Bone marrow (tissue), 2 donors: ENCODE measurements around the gene C1QTNF9.
"Not testable (repeated sequence)": the region's sequence is repeated elsewhere in the genome, so short reads cannot be mapped to it uniquely, and the experiment has no call there.

Experiments
- DNase-seq, 2 donors: peaks; one replicate each; lab custom pipeline; 2025; lab: John Stamatoyannopoulos, UW

C1QTNF9 gene

DNA sequence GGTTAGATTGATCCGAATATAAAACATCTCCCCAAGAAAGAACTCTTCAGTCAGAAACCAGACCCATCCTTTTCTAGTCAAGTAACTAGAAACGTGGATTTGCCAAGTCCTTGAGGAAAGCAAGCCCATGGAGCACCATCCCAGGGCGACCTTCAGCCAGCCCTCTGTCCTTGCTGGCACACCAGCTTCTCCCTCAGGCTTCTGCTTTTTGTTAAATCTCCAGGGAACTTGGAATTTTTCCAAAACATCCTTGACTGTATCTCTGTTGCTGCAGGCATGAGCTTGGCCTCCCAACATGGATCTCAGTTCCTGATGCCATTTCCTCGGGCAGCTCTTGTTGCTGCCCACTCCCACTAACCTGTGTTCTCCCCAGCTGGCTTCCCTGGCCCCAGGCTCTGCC is 27.1 kb upstream of the C1QTNF9 start:
- no peak for DNase-seq

DNA sequence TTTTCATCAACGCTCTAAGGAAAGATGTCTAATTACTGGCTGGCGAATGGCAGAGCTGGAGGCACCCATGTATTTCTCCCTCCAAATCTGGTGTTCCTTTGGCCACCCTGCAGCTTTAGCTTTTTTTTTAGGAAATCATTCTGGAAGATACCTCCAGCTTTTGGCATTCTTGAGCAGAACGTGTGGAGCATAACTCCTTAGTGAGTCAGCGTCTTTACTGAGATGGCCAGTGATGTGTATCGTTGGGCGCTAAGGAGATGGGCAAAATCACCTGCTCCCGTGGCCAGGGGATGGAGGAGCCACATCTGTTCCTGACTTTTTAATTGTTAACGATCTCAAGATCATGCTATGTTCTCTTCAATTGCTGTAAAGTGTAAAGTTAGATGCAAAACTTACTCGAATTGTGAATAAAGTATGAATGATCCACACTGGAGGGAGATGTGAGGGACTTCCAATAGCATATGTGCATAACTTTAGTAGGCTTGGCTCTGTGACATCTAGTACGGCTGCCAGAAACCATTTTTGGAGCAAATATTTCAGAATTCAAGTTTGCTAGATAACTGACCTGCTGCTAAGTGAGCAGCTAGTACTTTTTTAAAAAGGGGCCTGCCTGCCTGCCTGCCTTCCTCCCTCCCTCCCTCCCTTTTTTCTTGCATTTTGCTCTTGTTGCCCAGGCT is 24.4 kb upstream of the C1QTNF9 start:
- DNase-seq, result no peak

DNA sequence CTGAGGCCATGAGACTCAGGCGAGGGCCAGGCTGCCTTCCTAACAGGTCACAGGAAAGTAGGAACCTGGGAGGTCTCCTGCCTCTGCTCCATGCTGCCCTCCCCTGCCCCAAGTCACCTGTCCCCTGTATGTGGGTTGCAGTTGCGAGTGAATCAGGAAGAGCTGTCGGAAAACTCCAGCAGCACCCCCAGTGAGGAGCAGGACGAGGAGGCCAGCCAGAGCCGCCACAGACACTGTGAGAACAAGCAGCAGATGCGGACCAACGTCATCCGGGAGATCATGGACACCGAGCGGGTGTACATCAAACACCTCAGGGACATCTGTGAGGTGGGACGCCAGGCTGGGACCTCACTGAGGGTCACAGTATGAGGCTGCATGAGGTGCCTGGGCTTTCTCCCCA is 22.8 kb upstream of the C1QTNF9 start:
- no peak for DNase-seq

DNA sequence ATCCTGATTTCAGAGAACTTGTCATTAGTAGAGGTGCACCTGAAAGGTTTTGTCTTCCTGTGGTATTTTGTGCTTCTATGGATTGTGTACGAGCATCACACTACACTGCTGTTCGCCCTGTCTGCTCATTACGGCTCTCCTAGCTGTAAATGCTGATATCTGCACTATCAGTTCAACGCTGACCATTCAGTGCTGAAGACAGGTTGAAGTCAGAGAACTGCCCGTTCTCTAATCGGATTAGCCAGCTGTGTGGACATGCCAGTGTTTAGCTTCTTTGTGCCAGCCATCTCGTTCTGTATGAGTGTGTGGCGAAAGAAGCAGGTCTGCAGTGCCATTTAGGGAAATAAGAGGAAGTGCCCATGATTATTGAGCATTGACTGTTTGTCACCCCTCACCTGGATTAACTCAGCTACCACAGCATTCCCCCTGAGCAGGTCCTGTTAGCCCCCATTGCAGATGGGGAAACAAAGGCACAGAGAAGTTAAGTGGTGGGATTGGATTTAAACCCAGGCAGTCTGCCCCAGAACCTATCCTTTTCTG is 21.6 kb upstream of the C1QTNF9 start:
- no peak for DNase-seq

DNA sequence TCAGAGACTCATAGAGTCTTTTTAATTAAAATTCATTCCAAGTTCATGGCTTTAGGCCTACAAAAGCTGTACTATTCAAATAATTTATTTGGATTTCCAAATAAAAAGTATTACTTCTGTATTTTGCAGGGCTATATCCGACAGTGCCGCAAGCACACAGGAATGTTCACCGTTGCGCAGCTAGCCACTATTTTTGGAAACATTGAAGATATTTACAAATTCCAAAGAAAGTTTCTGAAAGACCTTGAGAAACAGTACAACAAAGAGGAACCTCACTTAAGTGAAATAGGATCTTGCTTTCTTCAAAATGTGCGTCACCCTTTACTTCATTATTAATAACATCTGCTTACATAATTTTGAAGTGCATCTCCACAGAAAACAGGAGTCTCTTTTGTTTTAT is 20.5 kb upstream of the C1QTNF9 start:
- no peak for DNase-seq

DNA sequence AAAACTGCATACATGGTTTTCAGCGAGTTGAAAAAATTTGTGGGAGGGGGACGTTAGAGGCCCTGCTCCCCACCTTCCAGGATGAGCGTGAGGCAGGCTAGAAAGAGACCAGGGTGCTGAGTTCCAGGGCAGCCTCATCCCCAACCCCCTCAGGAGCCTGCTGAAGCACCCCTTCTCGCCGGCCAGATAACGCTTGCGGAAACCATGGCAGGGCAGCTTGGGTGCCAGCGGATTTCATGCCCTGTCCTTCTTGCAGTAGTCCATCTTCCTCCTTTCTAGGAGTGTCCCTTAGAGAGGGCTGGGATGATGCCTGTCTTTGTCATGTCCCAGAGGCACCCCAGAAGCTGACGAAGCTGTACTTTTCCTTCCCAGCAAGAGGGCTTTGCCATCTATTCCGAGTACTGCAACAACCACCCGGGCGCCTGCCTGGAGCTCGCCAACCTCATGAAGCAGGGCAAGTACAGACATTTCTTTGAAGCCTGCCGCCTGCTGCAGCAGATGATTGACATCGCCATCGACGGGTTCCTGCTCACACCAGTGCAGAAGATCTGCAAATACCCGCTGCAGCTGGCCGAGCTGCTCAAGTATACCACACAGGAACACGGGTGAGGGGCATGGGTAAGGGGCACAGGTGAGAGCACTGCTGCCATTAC is 19.0 kb upstream of the C1QTNF9 start:
- DNase-seq, result no peak

DNA sequence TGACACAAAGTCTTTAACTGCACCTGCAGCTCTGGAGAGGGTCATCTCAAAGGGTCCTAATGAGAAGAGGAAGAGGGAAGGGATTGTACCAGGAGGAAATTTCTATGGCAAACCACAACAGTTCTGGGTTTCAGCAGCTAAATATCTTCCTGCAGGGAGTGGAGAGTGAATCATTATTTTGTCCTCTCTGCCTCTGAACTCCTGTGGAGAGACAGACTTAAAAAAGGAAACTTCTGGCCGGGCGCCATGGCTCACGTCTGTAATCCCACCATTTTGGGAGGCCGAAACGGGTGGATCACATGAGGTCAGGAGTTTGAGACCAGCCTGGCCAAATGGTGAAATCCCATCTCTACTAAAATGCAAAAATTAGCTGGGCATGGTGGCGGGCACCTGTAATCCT is 16.9 kb upstream of the C1QTNF9 start:
- DNase-seq, result no peak

DNA sequence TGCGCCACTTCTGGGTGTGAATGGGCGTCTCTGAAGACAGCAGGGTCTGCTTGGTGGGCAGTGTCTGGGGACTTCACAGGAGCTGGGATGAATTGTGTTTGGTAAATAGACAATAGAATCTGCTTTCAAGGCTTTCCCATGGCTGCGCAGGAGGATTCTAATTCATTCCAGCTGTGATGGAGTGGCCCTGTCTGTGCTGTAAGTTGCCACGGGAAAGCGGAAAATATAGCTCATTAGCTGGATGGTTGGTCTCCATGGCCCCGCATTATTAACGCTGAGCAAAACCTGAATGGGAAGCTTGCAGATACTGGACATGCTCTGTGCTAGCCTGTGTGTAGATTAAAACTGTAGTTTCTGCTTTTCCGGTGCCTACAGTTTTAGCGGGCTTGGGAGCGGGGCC is 15.6 kb upstream of the C1QTNF9 start:
- no peak for DNase-seq

DNA sequence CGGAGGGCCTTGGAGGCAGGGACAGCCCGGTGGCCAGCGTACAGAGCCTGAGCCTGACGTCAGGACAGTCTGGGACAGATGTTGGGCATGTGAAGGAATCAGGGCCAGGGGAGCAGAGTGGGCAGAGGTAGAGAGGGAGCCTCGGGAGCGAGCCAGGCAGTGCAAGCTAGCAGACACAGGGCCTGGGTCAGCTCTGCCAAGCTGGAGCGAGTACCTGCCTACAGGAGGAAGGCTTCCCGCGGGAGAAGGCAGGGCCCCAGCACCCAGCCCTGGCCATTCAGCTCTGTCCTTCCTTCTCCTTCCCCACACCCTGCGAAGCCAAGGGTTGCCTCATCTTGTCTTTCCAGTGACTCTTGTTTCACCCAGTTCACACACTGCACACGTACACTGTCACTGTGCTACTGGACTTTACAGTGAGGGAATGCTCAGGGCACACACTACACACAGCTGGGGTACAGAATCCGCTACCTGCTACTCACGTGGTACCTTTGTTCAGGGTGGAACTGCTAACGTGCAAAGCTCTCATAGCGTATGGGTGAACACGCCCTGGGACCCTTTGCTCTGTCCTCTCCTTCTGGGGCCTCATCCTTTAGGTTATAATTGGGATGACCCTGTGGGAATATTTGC is 9.8 kb upstream of the C1QTNF9 start:
- no peak for DNase-seq

DNA sequence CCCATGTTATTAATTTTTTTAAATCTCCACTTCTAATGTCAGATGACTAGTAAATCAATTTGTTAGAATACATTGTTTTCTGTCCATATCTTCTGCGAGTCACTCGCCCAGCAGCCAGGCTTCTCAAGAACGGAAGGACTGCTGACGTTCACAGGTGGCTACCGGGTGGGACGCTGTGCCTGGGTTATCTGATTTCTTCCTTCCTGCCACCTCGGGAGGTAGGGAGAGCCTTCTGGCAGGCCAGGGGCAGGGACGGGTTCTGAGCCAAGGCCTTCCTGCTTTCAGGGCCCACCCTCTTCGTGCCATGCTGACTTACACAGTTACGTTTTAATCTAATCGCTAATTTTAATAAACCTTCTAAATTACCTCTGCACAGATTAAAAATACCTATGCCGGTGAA is 7.9 kb upstream of the C1QTNF9 start:
- DNase-seq, result no peak

DNA sequence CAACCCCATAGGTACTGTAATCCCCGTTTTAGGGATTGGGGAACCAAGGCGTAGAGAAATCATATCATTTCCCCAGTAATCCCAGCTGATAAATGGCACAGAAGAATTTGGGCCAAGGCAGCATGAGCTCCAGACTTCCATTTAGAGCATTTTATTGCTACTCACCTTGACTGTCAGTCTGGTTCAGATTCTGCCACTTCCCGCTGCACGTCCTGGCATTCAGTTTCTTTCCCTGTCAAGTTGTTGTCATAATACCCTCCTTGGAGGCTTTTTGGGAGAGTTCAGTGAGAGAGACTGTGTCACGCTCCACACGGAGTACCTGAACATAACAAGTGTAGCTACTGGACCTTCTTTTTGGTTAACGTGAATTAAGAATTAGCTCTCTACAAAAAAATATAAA is 7.5 kb upstream of the C1QTNF9 start:
- no peak for DNase-seq

DNA sequence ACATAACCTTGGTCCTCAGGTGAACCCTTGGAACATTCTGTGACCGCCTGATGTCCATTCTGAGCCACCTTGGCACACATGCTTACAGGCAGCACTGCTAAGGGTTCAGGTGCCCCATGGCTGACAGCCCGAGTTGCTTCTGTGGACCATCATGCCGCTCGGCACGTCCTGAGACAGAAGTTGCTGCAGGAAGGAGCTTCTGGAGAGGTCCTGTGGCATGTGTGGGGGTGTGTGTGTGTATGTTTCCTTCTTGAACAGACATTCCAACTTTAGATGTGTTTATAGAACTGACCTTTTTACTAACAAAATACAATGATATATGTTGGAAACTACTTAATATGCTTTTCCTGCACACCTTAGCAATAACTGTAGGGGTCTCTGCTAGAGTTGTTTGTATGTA is 4.8 kb upstream of the C1QTNF9 start:
- no peak for DNase-seq

DNA sequence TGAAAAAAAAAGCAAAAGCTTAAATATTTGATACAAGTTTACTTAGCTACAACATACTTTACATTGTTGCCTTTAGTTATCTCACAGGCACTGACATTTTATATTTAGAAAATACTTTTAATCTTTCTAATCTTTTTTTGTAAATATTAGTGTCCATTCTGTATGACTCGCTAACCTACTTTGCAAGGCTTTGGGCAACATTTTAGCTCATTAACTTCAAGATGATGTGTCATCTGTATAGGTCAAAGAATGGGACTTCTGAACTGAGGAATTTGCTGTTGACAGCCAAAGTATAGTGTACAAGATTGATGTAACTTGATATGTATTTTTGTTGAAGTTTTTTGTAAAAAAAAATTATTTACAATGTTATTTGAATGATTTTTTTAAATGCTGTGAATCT is 2.7 kb upstream of the C1QTNF9 start:
- no peak for DNase-seq

DNA sequence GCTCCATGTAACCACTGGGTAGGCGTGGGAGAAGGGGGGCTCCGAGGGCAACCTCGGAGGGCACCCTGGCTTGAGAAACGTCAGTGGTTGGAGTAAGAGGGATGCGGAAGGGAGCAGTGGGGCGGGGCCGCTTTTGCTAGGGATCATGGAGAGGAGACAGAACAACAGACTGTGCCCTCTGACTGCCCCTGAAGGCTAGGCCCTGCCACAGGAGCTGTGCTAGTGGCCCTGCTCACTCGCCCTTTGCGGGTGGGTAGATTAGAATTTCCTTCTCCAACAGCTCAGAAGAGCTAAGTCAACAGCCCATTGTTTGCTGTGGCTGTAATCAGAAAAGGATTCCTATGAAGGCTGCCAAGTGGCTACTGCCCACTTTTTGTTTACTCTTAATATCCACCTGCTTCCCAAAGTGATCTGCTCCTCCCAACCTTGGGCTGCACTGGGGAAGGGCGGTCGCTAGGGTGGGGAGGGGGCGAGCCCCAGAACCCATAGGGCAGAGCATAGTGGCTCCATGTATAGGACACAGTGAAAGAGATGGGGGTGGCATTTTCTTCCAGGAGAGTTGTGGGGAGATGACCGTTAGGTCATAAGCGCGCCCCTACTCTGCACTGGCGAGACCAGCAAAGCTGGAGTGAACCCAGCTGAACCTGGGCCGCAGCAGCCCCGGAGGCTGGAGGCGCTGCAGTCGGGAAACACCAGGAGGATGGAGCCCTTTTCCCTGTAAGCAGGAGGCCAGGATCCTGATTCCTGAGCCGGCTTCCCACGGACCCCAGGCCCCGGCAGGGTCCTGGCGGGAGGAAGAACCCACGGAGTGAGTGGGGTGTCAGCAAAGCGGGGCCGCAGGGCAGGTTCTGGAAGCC is 1.9 kb upstream of the C1QTNF9 start:
- no peak for DNase-seq

DNA sequence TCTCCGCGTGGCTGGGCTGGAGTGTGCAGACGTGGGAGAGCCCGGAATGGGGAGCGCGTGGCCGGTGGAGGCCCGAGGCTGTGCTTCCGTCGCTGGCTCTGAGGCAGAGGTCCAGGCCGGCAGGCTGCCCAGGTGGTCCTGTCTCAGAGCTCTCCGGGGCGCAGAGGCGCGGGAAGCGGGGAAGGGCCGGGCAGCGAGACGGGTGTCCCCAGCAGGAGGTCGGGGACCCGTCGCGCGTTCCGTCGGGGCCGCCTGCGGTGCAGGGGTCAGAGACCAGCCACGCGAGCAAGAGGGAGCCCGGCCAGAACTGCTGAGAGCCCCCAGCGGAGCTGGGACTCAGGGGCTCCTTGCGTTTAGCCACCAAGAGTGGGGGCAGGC is 1.3 kb upstream of the C1QTNF9 start:
- no peak for DNase-seq

DNA sequence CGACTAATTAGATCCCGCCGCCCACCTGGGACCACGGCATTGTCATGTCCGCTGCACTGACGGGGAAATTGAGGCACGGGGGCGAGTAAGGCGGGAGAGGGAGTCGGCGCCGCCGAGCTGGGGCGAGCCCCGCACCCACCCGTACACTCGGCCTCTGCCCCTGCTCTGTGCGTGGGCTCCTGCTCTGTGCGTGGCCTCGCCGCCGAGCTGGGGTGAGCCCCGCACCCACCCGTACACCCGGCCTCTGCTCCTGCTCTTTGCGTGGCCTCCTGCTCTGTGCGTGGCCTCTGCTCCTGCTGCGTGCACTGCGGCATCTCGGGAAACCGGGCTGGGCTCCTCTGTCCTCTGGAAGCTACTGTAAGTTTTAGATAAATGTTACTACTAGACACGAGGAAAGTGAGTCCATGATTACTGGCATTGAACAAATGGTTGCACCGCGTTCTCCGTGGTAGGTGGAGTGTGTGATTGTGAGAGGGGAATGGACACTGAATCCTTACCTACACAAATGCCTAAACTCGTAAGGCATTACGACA is 826 bp upstream of the C1QTNF9 start:
- DNase-seq, result no peak

DNA sequence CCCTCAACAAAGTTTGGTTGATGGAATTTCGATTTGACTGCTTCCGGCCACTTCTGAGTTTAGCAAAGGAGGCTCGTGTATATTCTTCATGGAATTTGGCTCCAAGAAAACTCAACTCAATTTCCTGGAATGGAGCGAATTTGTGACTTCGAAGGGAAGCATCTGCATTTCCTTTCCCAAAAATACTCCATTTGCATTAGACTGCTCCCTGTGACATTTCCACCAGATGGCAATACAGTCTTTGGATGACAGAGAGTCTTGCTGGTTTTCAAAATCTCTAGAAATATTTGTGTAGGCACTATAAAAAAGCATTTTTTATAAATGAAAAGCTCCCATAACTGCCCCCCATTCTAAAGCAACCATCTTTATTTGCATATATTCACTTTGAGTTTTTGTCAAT is 4.1 kb downstream of the C1QTNF9 start:
- no peak for DNase-seq

DNA sequence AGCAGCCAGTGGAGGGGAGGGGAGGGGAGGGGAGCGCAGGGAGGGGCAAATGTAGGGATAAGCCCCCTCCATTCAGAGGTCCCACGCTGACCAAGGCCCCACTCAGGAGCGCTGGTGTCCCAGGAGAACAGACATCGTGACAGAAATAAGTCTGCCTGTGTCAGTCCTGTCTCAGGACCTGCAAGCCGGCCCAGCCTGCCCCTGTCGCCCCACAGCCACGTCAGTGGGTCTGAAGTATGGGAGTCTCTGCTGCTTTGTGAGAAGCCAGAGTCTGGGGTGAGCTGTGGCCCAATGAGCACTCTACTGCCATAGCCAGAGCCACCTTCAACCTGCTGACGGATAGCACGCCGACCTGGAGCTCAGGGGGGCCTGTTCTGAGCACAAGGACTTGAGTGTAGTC is 8.5 kb downstream of the C1QTNF9 start:
- not testable (repeated sequence) for DNase-seq

DNA sequence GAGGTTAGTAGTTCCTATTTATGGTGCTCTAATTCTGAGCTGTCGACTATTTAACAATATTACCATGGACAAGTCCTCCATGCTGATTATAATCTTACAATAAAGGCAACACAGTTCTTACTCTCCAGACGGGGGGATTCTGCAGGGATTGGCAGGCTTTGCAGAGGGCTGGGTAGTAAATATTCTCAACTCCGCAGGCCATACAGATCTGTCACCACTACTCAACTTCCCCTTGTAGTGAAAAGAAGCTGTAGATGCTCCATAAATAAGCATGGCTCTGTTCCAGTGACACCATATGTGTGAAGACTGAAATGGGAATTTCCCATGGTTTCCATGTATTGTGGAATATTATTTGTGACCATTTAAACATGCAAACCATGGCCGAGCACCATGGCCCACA is 9.5 kb downstream of the C1QTNF9 start:
- not testable (repeated sequence) for DNase-seq

DNA sequence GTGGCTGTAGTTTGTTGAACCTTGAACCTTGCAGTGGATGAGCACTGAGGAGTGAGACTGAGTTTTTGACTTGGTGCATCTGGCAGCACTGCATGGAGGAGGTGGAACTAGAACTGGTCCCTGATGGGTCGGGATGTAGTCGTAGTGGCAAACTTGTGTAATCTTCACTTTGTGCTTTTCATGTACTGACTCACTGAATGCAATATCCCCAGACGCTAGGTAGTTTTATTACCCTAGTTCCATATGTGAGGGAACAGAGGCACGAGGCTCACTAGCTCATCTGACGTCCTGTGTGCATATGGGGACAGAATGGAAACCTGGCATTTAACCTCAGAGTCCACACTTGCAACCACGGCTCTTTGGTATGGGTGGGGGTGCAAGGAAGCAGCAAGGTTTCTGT is 10.3 kb downstream of the C1QTNF9 start:
- not testable (repeated sequence) for DNase-seq

DNA sequence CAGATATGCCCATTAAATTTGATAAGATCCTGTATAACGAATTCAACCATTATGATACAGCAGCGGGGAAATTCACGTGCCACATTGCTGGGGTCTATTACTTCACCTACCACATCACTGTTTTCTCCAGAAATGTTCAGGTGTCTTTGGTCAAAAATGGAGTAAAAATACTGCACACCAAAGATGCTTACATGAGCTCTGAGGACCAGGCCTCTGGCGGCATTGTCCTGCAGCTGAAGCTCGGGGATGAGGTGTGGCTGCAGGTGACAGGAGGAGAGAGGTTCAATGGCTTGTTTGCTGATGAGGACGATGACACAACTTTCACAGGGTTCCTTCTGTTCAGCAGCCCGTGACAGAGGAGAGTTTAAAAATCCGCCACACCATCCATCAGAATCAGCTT is 12.0 kb downstream of the C1QTNF9 start:
- not testable (repeated sequence) for DNase-seq

DNA sequence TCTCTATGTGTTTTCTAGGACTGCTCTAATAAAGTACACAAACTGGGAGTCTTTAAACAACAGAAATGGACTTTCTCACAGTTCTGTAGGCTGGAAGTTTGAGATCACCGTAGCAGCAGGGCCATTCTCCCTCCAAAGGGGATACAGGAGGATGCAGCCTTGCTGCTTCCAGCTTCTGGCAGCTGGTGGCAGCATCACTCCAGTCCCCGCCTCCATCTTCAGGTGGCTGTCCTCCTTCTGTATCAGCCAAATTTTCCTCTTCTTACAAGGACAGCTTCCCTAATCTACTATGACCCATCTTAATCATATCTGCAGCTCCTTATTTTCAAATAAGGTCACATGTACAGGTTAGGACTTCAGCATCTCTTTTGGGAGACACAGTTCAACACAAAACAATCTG is 13.1 kb downstream of the C1QTNF9 start:
- DNase-seq, result not testable (repeated sequence)
